Occipital lobe (tissue), 2 donors: ENCODE data around the gene SUCLG1. TPM values are rescaled to one million over a fixed set of nuclear protein-coding genes. Genes with fewer than 3 reads are reported as not detected.
"Not testable (repeated sequence)": the region's sequence is repeated elsewhere in the genome, so short reads cannot be mapped to it uniquely, and the experiment has no call there.

Experiments
- DNase-seq: peaks from one replicate; lab custom pipeline; 2025; lab: John Stamatoyannopoulos, UW
- total RNA-seq: library from RNA; depleted of rRNA; stranded (reverse); fragments of >200 nt; gene quantifications from one replicate; pipeline ENCODE4 v1.2.3, GENCODE V29; 2014

Gene SUCLG1
- total RNA-seq, 1 donor from 2014 or later: 105 TPM

DNA sequence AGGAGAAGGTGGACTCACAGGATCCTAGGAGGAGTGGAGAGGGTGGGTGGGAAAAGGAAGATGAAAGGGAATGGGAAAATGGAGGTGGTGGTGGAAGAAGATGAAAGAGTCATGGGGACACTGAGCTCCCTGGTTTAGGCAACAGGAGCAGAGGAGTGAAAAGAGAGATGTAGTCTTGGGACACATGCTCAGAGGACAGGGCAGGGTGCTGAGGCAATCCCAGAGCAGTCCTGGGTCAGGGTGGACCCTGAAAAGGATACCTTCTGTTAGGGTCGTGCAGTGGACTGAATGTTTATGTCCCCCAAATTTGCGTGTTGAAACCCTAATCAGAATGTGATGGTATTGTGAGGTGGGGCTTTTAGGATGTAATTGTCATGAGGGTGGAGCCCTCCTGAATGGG, 37.9 kb downstream of the SUCLG1 start:
- DNase-seq: no peak

DNA sequence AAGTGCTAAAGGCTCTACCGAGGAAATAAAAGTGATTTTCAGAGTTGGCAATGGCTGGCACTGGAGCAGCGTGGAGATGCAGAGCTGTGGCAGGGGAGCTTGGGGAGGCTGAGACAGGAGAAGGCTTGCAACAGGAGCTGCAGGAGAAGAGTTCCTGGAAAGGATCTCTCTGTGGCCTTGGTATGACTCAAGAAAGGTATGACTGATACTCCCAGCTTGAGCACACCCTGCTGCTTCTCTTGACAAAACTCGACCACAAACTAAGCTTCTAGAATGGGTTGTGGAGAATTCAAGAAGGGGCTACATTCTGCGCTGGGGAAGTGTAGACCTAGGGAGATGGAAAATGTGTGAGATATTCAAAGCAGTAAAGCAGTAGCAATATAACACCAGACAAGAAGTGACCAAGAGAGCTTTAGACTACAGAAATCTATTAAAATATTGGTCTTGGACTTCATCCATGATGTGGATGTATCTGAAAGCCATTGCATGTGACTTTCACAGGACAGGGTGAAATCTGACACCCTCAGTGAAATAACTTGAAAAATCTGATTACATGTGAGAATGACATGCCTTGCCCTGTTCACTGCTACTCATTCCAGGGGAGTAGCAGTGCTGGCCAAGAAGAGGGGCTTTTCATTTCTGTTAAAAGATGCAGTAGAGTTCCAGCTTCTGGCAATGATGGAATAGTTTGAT, 41.5 kb downstream of the SUCLG1 start:
- DNase-seq: no peak

DNA sequence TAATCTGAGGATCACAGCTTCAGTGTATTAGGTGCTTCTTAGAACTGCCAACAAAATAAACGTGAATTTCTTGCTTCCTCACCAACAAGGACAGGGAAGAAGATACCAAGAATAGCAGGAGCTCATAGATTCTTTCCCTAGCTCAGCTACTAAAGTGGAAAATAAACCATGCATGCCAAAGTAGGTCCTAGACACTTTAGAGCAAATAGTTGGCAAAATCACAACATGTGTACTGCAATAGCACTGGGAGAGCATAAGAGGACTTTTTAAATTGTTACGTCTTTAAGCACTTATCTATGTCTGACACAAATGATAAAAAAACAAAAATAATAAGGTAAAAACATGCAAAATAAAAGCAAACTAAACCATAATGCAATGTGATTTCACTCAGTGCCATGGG, 49.5 kb downstream of the SUCLG1 start:
- DNase-seq: no peak

DNA sequence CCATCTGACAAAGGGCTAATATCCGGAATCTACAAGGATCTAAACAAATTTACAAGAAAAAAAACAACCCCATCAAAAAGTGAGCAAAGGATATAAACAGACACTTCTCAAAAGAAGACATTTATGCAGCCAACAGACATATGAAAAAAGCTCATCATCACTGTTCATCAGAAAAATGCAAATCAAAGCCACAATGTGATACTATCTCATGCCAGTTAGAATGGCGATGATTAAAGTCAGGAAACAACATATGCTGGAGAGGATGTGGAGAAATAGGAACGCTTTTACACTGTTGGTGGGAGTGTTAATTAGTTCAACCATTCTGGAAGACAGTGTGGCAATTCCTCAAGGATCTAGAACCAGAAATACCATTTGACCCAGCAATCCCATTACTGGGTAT, 57.0 kb downstream of the SUCLG1 start:
- not testable (repeated sequence) for DNase-seq

- DNase-seq: not testable (repeated sequence)
Observed at GRCh38 chr2:84399839-84400238, 59.2 kb downstream of the SUCLG1 start.

- DNase-seq: no peak
Observed at GRCh38 chr2:84395820-84396219, 63.3 kb downstream of the SUCLG1 start.

- DNase-seq: no peak
Observed at GRCh38 chr2:84394628-84395027, 64.5 kb downstream of the SUCLG1 start.

GRCh38 chr2:84393829-84394228, 65.3 kb downstream of the SUCLG1 start:
- no peak for DNase-seq

GRCh38 chr2:84389794-84390193, 69.3 kb downstream of the SUCLG1 start:
- DNase-seq: no peak

GRCh38 chr2:84388921-84389490, 70.1 kb downstream of the SUCLG1 start:
- DNase-seq: no peak

DNA sequence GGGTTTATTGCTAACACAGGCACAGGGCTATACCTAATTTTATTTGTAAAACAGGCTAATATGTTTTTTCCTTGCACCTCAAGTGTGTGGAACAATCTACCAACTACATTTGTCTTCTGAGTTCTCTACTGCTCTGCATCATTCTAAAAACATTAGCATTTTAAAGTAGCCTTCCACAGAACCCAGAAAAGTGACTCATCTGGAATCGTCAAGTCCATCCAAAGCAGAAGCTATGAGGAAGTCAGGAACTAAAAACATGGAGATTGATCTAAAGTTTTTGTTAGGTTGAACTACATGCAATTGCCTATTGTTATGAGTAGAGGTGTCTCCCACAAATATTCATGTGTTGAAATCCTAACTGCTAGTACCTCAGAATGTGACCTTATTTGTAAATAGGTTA, 70.9 kb downstream of the SUCLG1 start:
- DNase-seq: no peak

DNA sequence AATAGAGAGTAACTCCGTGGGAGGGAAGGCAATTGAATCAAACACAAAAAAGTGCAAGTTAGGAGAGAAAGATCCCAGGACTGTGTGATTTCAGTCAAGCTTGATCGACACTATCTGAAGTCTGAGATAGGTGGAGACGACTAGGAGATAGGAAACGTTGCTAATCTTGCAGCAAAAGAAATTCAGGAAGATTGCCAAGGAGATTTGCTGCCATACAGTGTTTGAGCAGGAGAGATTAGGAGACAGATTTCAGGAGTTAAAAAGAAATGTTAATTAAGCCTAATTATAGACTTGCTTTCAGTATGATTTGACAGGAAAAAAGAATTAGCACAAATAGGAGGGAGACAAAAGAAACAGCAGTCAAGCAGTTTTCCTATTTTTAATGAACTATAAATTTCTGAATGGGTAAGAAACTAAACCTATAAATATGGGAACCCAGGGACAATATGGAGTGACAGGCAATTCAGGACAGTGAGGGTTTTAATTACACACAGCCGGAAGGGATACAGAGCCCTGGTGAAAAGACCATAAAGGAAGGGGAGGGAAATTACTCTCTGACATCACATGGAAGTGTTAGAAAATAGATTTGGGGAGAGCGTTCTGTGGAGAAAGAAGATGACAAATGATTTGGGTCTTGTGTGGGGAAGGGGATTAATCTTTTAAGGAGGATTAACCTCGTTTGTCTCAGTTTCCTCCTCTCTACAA, 72.6 kb downstream of the SUCLG1 start:
- no peak for DNase-seq

DNA sequence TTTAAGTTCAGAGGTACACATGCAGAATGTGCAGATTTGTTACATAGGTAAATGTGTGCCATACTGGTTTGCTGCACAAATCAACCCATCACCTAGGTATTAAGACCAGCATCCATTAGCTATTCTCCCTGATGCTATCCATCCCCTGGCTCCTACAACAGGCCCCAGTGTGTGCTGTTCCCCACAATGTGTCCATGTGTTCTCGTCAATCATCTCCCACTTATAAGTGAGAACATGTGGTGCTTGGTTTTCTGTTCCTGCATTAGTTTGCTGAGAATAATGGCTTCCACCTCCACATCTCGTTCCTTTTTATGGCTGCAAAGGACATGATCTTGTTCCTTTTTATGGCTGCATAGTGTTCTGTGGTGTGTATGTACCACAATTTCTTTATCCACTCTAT, 75.8 kb downstream of the SUCLG1 start:
- no peak for DNase-seq

- no peak for DNase-seq
Observed at GRCh38 chr2:84380875-84381274, 78.2 kb downstream of the SUCLG1 start.

DNA sequence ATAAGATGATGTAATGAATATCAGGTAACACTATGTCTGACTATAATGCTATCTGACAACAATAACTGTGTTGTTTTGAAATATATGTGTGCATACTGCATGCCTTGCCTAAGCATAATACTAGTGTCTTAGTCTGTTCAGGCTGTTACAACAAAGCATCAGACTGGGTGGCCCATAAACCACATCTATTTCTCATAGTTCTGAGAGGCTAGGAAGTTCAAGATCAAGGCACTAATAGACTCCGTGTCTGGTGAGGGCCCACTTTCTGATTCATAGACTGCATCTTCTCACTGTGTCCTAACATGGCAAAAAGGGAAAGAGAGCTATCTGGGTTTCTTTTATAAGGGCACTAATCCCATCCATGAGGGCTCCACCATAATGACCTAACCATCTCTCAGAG, 80.1 kb downstream of the SUCLG1 start:
- no peak for DNase-seq

GRCh38 chr2:84375020-84375419, 84.1 kb downstream of the SUCLG1 start:
- no peak for DNase-seq

DNA sequence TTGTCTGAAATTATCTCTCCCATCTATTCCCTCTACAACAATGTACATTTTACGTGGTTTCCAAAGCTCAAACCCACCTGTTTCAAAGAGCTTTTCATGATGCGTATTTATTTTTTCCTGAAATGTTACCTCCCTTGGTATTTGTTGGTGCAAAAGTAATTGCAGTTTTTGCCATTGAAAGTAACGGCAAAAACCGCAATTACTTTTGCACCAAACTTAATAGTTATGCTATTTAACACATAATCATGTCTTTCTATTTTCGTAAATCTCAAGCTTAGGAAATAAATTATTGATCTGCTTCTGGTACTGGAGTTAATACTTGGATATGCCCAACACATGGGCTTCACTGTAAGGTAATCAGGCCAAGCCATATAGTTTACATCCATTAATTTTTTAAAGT, 85.2 kb downstream of the SUCLG1 start:
- DNase-seq: no peak

Other genes starting within 250 kb of the SUCLG1 start
- gene DNAH6, start 57.2 kb upstream of the SUCLG1 start, total RNA-seq: 6.6 TPM